ENCODE results near the gene POLG2.

DNA sequence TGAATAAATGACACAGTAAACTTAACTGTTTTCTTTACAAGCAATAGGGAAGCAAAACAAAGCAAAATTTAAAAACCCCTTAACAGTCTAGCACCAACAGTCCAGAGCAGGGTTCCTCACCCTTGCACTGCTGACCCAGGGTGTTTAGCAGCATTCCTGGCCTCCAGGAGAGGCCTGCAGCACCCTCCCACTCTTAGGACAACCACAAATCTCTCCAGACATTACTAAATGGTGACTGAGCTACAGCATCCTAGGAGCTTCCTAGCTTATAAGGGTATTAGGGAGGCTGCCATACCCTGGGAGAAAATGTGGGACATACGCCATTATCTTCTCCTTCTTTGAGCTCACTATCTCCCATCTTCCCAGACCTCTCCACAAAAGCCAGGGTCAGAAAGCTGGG, 15.9 kb downstream of the POLG2 start:
- TF ChIP-seq, protein P1, sequence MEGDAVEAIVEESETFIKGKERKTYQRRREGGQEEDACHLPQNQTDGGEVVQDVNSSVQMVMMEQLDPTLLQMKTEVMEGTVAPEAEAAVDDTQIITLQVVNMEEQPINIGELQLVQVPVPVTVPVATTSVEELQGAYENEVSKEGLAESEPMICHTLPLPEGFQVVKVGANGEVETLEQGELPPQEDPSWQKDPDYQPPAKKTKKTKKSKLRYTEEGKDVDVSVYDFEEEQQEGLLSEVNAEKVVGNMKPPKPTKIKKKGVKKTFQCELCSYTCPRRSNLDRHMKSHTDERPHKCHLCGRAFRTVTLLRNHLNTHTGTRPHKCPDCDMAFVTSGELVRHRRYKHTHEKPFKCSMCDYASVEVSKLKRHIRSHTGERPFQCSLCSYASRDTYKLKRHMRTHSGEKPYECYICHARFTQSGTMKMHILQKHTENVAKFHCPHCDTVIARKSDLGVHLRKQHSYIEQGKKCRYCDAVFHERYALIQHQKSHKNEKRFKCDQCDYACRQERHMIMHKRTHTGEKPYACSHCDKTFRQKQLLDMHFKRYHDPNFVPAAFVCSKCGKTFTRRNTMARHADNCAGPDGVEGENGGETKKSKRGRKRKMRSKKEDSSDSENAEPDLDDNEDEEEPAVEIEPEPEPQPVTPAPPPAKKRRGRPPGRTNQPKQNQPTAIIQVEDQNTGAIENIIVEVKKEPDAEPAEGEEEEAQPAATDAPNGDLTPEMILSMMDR (IDR thresholded peaks at IDR 0.05 in 2 of 3, conservative IDR thresholded peaks at IDR 0.05 in 1 of 3; ENCODE audit: borderline replicate concordance in 1 of 3, insufficient read depth in 1 of 3, low read depth in 2 of 3, low read length in 2 of 3): no peak
- TF ChIP-seq POLR2A (IDR thresholded peaks at IDR 0.05; ENCODE audit: borderline replicate concordance, extremely low read depth, insufficient read depth, insufficient read length) (no peak), ZNF274 (IDR thresholded peaks at IDR 0.05; ENCODE audit: low read depth, low read length) (no peak), YY1 (IDR thresholded peaks at IDR 0.05; ENCODE audit: extremely low read depth, insufficient replicate concordance, low read depth, low read length) (no peak), POLR2AphosphoS5 (IDR thresholded peaks at IDR 0.05; ENCODE audit: low read depth, low read length) (no peak), JUND (IDR thresholded peaks at IDR 0.05) (no peak), EZH2 (IDR thresholded peaks at IDR 0.05) (no peak), EZH2phosphoT487 (IDR thresholded peaks at IDR 0.05; ENCODE audit: borderline replicate concordance) (no peak), ZFX (IDR thresholded peaks at IDR 0.05) (no peak)
- TF ChIP-seq, protein P2, sequence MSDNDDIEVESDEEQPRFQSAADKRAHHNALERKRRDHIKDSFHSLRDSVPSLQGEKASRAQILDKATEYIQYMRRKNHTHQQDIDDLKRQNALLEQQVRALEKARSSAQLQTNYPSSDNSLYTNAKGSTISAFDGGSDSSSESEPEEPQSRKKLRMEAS (IDR thresholded peaks at IDR 0.05): no peak
- TF ChIP-seq, protein P3, sequence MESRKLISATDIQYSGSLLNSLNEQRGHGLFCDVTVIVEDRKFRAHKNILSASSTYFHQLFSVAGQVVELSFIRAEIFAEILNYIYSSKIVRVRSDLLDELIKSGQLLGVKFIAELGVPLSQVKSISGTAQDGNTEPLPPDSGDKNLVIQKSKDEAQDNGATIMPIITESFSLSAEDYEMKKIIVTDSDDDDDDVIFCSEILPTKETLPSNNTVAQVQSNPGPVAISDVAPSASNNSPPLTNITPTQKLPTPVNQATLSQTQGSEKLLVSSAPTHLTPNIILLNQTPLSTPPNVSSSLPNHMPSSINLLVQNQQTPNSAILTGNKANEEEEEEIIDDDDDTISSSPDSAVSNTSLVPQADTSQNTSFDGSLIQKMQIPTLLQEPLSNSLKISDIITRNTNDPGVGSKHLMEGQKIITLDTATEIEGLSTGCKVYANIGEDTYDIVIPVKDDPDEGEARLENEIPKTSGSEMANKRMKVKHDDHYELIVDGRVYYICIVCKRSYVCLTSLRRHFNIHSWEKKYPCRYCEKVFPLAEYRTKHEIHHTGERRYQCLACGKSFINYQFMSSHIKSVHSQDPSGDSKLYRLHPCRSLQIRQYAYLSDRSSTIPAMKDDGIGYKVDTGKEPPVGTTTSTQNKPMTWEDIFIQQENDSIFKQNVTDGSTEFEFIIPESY (IDR thresholded peaks at IDR 0.05; ENCODE audit: extremely low read depth, insufficient replicate concordance, low read length): no peak
- TF ChIP-seq, protein P4, sequence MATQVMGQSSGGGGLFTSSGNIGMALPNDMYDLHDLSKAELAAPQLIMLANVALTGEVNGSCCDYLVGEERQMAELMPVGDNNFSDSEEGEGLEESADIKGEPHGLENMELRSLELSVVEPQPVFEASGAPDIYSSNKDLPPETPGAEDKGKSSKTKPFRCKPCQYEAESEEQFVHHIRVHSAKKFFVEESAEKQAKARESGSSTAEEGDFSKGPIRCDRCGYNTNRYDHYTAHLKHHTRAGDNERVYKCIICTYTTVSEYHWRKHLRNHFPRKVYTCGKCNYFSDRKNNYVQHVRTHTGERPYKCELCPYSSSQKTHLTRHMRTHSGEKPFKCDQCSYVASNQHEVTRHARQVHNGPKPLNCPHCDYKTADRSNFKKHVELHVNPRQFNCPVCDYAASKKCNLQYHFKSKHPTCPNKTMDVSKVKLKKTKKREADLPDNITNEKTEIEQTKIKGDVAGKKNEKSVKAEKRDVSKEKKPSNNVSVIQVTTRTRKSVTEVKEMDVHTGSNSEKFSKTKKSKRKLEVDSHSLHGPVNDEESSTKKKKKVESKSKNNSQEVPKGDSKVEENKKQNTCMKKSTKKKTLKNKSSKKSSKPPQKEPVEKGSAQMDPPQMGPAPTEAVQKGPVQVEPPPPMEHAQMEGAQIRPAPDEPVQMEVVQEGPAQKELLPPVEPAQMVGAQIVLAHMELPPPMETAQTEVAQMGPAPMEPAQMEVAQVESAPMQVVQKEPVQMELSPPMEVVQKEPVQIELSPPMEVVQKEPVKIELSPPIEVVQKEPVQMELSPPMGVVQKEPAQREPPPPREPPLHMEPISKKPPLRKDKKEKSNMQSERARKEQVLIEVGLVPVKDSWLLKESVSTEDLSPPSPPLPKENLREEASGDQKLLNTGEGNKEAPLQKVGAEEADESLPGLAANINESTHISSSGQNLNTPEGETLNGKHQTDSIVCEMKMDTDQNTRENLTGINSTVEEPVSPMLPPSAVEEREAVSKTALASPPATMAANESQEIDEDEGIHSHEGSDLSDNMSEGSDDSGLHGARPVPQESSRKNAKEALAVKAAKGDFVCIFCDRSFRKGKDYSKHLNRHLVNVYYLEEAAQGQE (IDR thresholded peaks at IDR 0.05; ENCODE audit: low read depth): no peak
